GM18861 (cell line): ENCODE measurements around the gene PCP4L1.
A peak's percentile ranks its signal among the peaks of the same experiment; 100 is the strongest.
"Not testable (repeated sequence)": the region's sequence is repeated elsewhere in the genome, so short reads cannot be mapped to it uniquely, and the experiment has no call there.

ENCODE experiments used
- ATAC-seq: cut with Tn5 transposase; IDR thresholded peaks from one replicate; pipeline ENCODE4 v1.9.1; 2021; ENCODE audit not compliant: unreplicated experiment

Gene PCP4L1

DNA sequence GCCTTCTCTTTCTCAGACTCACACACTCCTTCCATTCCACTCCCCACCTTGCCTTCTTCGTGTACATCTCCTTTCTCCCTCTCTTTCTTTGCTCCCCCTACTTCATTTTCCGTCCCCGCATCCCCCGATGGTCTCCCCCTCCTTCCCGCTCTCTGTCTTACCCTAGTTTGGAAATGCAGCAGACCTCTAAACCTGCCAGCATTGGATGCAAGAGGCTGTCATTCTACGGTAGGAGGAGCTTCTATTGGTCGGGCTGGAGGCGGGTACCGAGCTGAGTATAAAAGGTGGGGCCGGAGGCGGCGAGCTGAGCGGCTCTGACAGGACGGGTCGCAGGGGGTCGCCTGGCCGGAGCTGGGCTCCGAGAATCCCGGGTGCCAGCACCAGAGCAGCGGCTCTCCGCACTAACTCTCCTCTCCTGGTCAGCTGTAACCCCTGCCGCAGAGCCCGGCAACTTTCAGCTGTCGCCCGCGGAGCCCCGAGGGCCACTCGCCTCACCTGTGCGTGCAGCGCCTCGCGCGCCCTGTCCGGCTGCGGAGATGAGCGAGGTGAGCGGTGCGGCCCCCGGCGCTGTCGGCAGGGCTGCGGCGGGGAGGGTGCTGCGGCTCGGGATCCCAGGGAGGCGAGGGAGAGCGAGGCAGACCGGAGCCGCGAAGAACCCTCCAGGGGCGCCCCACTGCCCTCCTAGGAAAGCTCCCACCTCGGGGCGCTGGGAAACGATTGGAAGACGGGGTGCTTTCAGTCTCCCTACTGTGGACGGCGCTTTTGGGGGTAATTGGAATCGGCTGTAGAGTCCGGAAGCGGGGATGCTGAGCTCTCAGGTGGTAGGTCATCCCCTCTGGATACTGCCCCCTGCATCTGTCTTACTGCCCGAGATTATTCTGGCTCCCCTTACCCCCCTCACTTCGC is at the start of gene PCP4L1:
TSS of gene PCP4L1 (plus strand) at position 307 of the 906 bp plus-strand sequence. CDS start at position 537, 230 bp downstream.
- ATAC-seq, result no peak

GRCh38 chr1:161209790-161210409 is 48.6 kb upstream of the PCP4L1 start:
- peak; percentile 60 for ATAC-seq

- ATAC-seq, result no peak
These were observed 44.2 kb upstream of the PCP4L1 start for GRCh38 chr1:161214369-161214768.

DNA sequence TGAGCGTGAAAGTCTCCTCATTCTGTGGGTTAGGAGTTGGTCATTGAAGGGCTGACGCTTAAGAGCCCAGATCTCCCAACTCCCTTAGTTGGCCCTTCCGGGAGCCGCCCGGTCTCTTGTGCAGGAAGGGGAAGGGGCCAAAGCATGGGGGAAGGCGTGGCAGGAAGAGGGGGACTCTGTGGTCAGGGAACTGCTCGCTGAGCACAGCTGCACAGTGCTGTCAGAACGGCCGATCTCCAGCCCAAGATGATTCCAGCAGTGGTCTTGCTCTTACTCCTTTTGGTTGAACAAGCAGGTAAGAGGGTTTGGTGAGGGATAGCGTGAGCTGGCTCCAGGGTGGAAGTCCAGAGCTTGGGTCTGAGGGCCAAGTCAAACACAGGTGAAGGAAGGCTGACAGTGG is 43.5 kb upstream of the PCP4L1 start, which contains the start of gene FCER1G:
TSS of gene FCER1G (plus strand) at position 220 of the 400 bp plus-strand sequence. CDS start at position 247, 27 bp downstream.
- no peak for ATAC-seq

DNA sequence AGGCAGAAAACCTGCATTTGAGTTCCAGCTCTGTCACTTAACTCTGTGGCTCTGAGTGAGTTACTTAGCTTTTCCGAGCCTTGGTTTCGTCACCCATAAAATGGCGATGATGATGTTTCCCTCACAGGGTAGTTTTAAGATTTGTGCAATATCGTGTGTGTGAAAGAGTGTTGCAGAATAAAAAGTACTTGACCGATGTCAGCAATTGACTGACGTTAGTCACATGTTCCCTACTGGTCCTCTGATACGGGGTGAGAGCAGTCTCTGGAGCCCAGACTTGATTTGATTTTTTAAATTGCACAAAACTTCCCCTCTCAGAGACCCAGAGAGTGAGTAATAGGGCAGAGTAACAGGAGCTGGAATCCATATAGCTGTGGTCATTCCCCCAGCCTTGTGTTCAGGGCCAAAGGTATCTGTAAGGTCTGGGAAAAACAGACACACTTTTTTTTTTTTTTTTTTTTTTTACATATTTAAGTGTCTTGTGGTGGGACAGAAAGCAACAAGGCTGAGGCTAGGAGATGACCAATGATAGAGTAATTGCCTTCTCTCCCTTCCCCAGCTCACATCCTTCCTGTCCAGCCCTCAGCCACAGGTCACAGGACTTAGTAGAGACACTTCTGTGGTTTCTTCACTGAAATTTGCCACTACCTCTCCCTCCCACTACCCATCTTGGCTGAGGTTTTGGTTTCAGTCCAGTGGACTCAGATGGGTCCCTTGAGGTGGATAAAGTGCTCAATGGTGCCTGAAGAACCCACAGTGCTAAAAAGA is 41.4 kb upstream of the PCP4L1 start:
- peak; percentile 89 for ATAC-seq

DNA sequence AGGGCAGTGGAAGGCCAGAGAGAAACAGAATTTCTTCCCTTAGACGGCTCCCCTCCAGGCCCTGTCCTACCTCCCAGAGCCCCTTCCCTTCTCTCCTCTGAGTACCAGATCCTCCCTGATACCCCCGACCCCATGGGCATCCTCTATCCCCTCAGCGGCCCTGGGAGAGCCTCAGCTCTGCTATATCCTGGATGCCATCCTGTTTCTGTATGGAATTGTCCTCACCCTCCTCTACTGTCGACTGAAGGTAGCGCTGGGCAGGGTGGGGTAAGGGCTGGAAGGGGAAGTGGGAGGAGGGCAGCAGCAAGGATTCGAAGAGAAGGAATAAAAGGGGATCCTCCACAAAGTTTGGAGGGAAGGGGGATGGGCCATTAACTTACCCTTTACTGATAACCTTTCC is 40.7 kb upstream of the PCP4L1 start:
- no peak for ATAC-seq

DNA sequence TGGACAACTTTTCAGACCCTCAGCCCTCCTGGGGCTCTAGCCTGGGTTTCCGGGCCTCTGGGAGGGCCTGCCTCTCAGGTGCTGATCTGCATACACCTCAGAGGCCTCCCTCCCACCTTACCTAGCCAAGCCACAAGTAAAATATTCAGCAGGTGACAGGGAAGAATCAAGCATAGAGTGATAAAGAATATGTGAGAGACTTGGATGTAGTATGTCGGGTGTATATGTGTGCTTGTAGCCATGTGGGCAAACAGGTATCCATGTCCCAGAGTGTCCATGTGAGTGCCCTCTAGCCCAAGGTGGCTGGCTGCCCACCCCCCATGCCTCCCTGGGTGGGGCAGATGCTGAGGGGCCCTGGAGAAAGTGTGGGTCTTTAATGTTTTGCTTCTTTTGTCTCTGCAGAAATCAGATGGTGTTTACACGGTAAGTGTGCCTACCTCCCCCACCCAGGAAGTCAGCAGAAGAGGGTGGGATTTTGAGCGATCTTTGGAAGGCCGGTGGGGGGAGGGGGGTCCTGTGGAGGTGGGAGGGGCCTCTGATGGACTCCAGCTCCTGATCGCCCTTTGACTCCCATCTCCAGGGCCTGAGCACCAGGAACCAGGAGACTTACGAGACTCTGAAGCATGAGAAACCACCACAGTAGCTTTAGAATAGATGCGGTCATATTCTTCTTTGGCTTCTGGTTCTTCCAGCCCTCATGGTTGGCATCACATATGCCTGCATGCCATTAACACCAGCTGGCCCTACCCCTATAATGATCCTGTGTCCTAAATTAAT is 40.1 kb upstream of the PCP4L1 start:
- ATAC-seq, result no peak

DNA sequence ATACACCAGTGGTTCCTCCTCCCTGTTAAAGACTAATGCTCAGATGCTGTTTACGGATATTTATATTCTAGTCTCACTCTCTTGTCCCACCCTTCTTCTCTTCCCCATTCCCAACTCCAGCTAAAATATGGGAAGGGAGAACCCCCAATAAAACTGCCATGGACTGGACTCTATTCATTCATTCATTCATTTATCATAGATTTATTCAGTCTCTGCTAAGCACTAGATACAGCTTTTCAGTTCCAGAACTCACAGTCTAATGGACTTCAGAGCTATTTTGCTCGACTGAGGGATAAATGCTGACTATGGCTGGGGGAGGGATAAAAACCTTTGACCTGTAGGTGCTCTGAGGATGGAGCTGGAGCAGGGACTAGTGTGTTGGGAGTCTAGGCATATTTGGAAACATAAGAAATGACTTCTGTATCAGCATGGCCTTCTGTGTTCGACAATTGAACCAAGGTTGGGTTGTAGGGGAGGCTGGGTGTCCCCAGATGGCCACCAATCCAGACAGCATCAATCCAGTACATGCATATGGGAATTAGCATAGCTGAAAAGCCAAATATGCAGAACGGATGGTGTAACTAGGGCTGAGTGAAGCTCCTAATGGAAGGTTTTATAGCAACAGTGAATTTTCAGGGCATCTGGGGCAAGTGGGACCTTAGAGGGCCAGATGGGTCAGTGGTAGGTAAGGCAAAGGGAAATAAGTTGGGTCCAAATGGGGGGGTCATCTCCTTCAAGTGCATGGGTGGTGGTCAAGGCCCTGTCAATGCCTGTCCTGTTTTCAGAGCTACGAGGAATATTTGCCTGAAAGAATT is 39.3 kb upstream of the PCP4L1 start:
- no peak for ATAC-seq

GRCh38 chr1:161220002-161220401 is 38.5 kb upstream of the PCP4L1 start:
- ATAC-seq, result no peak

GRCh38 chr1:161222175-161223019 is 36.1 kb upstream of the PCP4L1 start:
- ATAC-seq, result no peak

DNA sequence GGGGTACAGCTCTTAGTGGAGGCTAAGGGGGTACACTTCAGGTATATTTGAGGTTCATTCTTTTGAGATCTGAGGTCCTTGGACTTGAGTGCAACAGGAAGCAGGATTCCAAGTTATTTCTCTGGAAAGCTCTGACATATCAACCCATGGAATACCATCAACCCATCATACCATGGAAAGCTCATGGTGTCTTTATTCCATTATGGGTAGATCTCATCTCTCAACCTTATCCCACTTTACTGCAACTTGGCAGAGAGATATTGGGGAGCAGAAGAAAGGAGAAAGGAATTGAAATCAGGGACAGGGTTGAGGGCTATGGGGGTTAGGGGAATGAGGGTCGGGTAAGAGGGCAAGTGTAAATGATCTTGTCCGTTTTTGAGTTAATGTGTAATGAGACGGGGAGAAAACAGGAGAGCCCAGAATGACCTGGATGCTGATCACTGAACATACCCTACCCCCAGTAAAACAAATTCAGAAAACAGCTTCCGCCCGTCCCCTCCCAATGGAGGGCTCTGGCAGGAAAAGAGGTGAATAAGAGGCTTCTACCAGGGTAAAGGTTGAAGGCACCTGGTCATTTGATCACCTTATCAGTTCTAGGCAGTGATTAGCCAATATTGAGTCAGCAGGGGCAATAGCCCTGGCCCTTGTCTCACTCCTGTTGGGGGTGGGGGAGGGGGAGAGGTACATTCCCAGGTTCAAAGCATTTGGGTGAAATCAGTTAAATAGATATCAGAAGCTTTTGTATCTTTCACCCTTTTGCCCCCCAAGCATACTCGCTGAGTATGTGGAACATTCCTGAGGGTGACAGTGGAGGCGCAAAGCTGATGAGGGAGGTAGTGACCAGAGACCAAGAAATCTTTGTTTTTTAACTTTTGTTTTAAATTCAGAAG is 34.5 kb upstream of the PCP4L1 start:
- ATAC-seq, result no peak

DNA sequence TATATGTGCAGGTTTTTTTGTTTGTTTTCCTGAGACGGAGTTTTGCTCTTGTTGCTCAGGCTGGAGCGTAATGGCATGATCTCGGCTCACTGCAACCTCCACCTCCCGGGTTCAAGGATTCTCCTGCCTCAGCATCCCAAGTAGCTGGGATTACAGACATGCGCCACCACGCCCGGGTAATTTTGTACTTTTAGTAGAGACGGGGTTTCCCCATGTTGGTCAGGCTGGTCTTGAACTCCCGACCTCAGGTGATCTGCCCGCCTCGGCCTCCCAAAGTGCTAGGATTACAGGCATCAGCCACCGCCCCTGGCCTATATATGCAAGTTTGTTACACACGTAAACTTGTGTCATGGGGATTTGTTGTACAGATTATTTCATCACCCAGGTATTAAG is 33.9 kb upstream of the PCP4L1 start:
- ATAC-seq, result not testable (repeated sequence)

GRCh38 chr1:161225178-161225533 is 33.4 kb upstream of the PCP4L1 start:
- ATAC-seq, result no peak

DNA sequence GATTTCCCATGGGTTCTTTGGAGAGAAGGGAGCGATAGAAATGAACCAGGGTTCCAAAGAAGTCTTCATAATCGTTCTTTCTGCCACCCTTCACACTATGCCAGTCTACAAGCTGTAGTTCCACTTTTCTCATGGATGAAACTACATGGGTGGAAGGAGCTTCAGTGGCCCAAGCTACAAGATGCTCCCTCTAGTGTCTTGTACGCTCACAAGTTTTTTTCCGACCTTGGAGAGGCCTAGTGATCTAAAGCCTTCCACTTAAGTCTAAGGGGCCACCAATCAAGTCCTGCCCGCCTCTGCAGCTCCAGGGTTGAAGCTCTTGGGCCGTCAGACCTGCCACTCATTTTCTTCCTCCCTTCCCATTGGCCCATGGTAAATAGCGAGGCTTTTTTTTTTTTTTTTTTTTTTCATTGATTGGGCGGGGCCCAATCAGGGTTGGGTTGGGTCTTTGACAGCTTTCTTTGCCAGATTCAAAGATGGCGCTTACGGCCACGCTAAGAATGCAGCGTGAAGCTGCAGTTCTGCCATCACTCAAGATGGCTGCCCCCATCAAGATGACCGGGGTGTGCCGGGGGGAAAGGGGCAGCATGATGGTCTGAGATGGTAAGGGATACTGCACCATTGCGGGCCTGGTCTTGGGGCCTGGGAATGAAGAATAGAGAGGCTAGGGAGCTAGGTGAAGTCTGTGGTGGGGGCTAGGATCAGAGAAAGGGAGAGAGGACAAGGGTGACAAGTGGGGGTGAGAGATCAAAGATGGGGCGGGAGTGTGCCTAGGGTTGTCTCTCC is 32.8 kb upstream of the PCP4L1 start, which contains the start of gene TOMM40L:
TSS of gene TOMM40L (plus strand) at position 527 of the 786 bp plus-strand sequence. CDS start 430 bp downstream, outside the sequence.
- peak; percentile 86 for ATAC-seq

- ATAC-seq, result no peak
These were observed 32.2 kb upstream of the PCP4L1 start for GRCh38 chr1:161226320-161226711.

DNA sequence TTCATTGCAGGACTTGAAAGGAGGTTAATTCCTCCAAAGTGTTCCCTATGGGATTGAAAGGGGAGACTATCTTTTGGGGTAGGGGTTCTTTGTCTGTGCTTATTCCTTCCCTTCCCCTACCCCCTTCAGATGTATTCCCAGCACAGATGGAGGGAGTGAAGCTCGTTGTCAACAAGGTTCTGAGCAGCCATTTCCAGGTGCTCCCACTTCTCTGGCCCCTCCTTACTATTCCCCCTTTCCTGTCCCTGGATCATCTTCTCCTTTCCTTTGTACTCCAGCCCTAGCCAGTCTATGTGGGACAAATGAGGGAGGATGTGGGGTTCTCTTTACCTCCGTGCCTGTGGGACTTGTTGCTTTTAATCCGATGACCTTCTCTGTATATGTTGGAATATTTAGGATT is 31.8 kb upstream of the PCP4L1 start:
- ATAC-seq, result no peak
